ENCODE data around the gene TSHZ2.

GRCh38 chr20:53011640-53012039, 39.5 kb downstream of the TSHZ2 start:
- TF ChIP-seq, protein P1, sequence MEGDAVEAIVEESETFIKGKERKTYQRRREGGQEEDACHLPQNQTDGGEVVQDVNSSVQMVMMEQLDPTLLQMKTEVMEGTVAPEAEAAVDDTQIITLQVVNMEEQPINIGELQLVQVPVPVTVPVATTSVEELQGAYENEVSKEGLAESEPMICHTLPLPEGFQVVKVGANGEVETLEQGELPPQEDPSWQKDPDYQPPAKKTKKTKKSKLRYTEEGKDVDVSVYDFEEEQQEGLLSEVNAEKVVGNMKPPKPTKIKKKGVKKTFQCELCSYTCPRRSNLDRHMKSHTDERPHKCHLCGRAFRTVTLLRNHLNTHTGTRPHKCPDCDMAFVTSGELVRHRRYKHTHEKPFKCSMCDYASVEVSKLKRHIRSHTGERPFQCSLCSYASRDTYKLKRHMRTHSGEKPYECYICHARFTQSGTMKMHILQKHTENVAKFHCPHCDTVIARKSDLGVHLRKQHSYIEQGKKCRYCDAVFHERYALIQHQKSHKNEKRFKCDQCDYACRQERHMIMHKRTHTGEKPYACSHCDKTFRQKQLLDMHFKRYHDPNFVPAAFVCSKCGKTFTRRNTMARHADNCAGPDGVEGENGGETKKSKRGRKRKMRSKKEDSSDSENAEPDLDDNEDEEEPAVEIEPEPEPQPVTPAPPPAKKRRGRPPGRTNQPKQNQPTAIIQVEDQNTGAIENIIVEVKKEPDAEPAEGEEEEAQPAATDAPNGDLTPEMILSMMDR (IDR thresholded peaks at IDR 0.05; ENCODE audit: low read length): no peak
- no peak for TF ChIP-seq EZH2 (IDR thresholded peaks at IDR 0.05; ENCODE audit: borderline replicate concordance, low read length)

Measured in OCI-LY1 (cell line).